ENCODE data around the gene ZNF883. TPM values are rescaled to one million over a fixed set of nuclear protein-coding genes. Genes with fewer than 3 reads are reported as not detected.

Gene ZNF883
- total and polyA plus RNA-seq, 2 experiments from 2014 or later: 2.8 to 3.4 TPM

GRCh38 chr9:112917047-112917986 is 94.7 kb downstream of the ZNF883 start:
- peak overlapping the region; percentile 79 for H3K27ac ChIP-seq
- H2AFZ ChIP-seq: no peak overlapping the region
- no peaks in the 10 kb centered on the region for H4K20me1 ChIP-seq (ENCODE audit: insufficient read depth, poor library complexity, severe bottlenecking)
- 50% methylated on average over 1 of the region's 1 CpG for WGBS (ENCODE audit: low lambda C conversion rate, missing lambda C conversion rate)
- peak overlapping the region; percentile 30 for H3K4me2 ChIP-seq
- H3K4me1 ChIP-seq (ENCODE audit: insufficient read depth): peaks cover 8% of the 10 kb centered on the region
- H3K4me3 ChIP-seq: no peak overlapping the region
- H3K36me3 ChIP-seq (replicated peaks; ENCODE audit: insufficient read depth, low read depth): no peaks in the 10 kb centered on the region
- peak; percentile 38 for DNase-seq (ENCODE audit: low spot score)
- no peaks in the 10 kb centered on the region for H3K9me3 ChIP-seq (ENCODE audit: low read depth)
- no peak for TF ChIP-seq EZH2 (IDR thresholded peaks at IDR 0.05; ENCODE audit: borderline replicate concordance)
- TF ChIP-seq EZH2phosphoT487 (IDR thresholded peaks at IDR 0.05; ENCODE audit: low read depth, severe bottlenecking, unreplicated experiment): no peak
- no peak for TF ChIP-seq CTCF (IDR thresholded peaks at IDR 0.05; ENCODE audit: poor library complexity)
- H3K79me2 ChIP-seq: no peaks in the 10 kb centered on the region
- H3K27me3 ChIP-seq: no peaks in the 10 kb centered on the region
- H3K9me2 ChIP-seq (replicated peaks; ENCODE audit: insufficient read depth): no peaks in the 10 kb centered on the region

DNA sequence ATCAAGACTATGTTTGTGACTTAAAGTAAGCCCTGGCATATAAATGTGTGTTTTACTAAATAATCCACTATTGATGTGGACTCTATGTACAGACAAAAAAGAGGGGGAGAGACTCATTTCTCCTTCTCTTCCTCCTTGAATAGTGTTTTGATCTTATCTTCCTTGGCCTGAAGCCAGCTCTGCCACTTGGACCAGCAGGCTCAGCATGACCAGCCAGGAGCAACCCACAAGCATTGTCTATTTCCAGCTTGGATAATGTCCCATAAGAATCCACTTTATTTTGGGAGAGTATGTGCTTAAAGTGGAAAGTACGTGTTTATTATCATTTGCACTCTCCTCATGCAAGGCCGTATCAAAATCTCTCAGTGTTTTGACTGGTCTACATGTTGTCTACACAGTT is 97.5 kb downstream of the ZNF883 start:
- no peaks in the 10 kb centered on the region for H3K79me2 ChIP-seq
- H3K27me3 ChIP-seq: no peaks in the 10 kb centered on the region
- no peaks in the 10 kb centered on the region for H3K9me2 ChIP-seq (replicated peaks; ENCODE audit: insufficient read depth)
- H3K4me2 ChIP-seq: no peak overlapping the region
- H4K20me1 ChIP-seq (ENCODE audit: insufficient read depth, poor library complexity, severe bottlenecking): no peaks in the 10 kb centered on the region
- no peak overlapping the region for H3K27ac ChIP-seq
- H3K9me3 ChIP-seq (ENCODE audit: low read depth): no peaks in the 10 kb centered on the region
- no peak overlapping the region for H2AFZ ChIP-seq
- no peaks in the 10 kb centered on the region for H3K36me3 ChIP-seq (replicated peaks; ENCODE audit: insufficient read depth, low read depth)
- TF ChIP-seq EZH2phosphoT487 (IDR thresholded peaks at IDR 0.05; ENCODE audit: low read depth, severe bottlenecking, unreplicated experiment): no peak
- TF ChIP-seq EZH2 (IDR thresholded peaks at IDR 0.05; ENCODE audit: borderline replicate concordance): no peak
- no peak for TF ChIP-seq CTCF (IDR thresholded peaks at IDR 0.05; ENCODE audit: poor library complexity)
- DNase-seq (ENCODE audit: low spot score): no peak
- H3K4me1 ChIP-seq (ENCODE audit: insufficient read depth): peaks cover 8% of the 10 kb centered on the region
- 88% methylated on average over 2 of the region's 2 CpGs for WGBS (ENCODE audit: low lambda C conversion rate, missing lambda C conversion rate)
- H3K4me3 ChIP-seq: no peak overlapping the region

GRCh38 chr9:112913326-112913725 is 98.7 kb downstream of the ZNF883 start:
- Histone ChIP-seq H3K4me1 (ENCODE audit: insufficient read depth) (peaks cover 6% of the 10 kb centered on the region), H3K9me2 (replicated peaks; ENCODE audit: insufficient read depth) (no peaks in the 10 kb centered on the region), H3K36me3 (replicated peaks; ENCODE audit: insufficient read depth, low read depth) (no peaks in the 10 kb centered on the region), H3K79me2 (no peaks in the 10 kb centered on the region), H3K27ac (no peak overlapping the region), H3K4me3 (no peak overlapping the region), H2AFZ (no peak overlapping the region), H3K4me2 (no peak overlapping the region), H4K20me1 (ENCODE audit: insufficient read depth, poor library complexity, severe bottlenecking) (no peaks in the 10 kb centered on the region), H3K27me3 (no peaks in the 10 kb centered on the region), H3K9me3 (ENCODE audit: low read depth) (no peaks in the 10 kb centered on the region)
- TF ChIP-seq EZH2 (IDR thresholded peaks at IDR 0.05; ENCODE audit: borderline replicate concordance): no peak
- no peak for TF ChIP-seq EZH2phosphoT487 (IDR thresholded peaks at IDR 0.05; ENCODE audit: low read depth, severe bottlenecking, unreplicated experiment)
- TF ChIP-seq CTCF (IDR thresholded peaks at IDR 0.05; ENCODE audit: poor library complexity): no peak
- DNase-seq (ENCODE audit: low spot score): no peak
- WGBS (ENCODE audit: low lambda C conversion rate, missing lambda C conversion rate): 90% methylated on average over 4 of the region's 4 CpGs
